GM18511 (cell line): ENCODE measurements around the gene FCRL6.

Experiments used
- ATAC-seq: cut with Tn5 transposase; IDR thresholded peaks from one replicate; pipeline ENCODE4 v1.9.1; 2021; ENCODE audit warnings: mild to moderate bottlenecking, moderate library complexity; ENCODE audit not compliant: unreplicated experiment

The FCRL6 gene

DNA sequence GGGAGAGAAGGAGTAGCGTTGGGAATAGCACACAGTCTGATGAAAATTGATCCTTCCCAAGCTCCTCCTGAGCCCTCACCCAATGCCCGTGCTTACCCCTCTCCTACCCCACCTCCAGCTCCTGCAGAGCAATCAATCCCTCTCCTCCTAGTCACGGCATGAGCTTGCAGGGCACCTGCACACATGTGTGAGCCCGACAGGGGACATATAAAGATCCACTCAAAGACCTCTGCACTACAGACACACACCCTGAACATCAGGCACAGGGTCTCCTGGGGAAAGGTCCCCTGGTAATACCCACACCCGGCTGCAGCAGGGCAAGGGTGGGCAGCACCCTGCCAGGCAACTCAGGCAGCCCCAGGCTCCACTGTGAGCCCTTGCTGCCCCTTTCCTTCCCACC, 59.9 kb downstream of the FCRL6 start:
- ATAC-seq, result no peak

DNA sequence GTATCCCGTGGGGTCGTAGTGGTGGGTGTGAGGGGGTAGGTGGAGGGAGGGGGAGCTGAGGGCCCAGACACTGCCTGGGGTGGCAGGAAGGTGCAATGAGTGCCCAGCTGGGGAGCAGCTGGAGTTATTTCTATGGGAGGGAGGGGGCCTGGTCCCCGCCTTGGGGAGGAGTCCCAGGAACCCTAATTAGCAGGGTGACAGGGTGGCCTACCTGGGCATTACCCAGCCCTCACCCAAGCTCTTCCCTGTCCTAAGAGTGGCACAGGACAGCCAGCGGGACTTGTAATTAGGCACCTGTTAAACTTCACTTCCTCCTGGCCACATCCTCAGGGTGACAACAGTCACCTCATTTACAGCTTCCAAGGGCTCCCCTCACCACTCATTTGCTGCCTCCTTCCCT, 60.4 kb downstream of the FCRL6 start, which contains the start of gene VSIG8:
Gene VSIG8, minus strand, starts transcription at position 101 of the 400 bp plus-strand sequence. CDS start 136 bp downstream, outside the sequence.
- no peak for ATAC-seq

DNA sequence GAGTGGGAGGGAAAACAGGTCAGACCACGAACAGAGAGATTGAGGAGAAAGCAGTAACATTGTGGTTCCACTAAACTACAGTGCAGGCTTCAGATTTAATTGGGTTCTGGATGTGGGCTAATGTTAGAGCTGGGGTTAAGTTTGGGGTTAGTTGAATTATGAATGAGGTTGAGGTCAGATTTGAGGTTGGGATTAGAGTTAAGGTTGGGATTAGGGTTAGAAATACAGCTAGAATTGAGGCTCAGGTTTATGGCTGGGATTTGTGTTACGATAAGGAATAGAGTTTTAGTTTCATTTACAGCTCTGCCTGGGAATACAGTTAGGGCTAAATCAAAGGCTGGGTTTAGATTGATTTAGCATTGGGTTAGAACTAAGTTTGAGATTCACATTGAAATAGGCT, 62.1 kb downstream of the FCRL6 start:
- ATAC-seq, result no peak
